ENCODE results near the gene GABRG3. TPM values are rescaled to one million over a fixed set of nuclear protein-coding genes. Genes with fewer than 3 reads are reported as not detected.

Gene GABRG3
- total RNA-seq, 2 experiments from 2014 or later, result not detected

DNA sequence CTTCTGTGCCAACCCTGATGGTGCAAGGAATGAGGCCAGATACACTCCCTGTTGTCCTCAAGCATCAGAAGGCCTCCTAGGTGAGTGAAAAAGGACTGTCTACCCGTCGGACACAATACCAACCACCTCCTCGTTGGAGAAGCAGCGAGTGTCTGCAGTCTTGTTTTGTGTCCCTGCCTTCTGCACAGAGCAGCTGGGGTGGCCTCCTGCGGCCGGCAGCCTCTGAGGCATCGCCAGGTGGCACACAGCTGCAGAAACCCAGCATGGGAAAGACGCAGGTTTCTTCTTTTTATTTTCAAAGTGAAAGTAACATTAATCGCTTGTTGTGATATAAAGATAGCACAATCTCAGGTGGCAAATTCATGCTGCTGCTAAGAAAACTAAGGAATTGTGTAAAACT is 618.3 kb downstream of the GABRG3 start:
- Mint-ChIP-seq H3K36me3 (no peaks in the 10 kb centered on the region), H3K4me1 (no peaks in the 10 kb centered on the region), H3K27ac (no peak overlapping the region), H3K9me3 (no peaks in the 10 kb centered on the region), H3K27me3 (no peaks in the 10 kb centered on the region), H3K4me3 (no peak overlapping the region)
- DNase-seq, result no peak

DNA sequence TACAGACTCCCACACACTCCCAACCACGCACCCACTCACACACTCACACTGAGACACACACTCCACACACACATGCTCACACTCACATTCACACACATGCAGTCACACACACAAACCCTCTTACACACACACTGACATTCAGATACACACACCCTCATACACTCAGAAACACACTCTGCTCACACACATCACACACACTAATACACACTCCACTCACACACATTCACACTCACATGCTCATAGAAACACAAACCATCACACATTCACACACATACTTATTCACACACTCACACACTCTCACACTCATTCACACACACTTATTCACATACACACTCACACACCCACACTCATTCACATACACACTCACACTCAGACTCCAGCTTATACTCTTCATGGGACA is 618.8 kb downstream of the GABRG3 start:
- Mint-ChIP-seq H3K4me1 (no peaks in the 10 kb centered on the region), H3K27me3 (no peaks in the 10 kb centered on the region), H3K4me3 (no peak overlapping the region), H3K27ac (no peak overlapping the region), H3K9me3 (no peaks in the 10 kb centered on the region), H3K36me3 (no peaks in the 10 kb centered on the region)
- no peak for DNase-seq

Other genes with a start within 250 kb of the GABRG3 start
- under 1 TPM; 0.14 to 0.16 TPM for gene GABRB3, start 198.1 kb upstream of the GABRG3 start, total RNA-seq
- gene GABRA5, start 104.1 kb upstream of the GABRG3 start, total RNA-seq, result not detected